ENCODE data around the gene BTBD19. TPM values are rescaled to one million over a fixed set of nuclear protein-coding genes. Genes with fewer than 3 reads are reported as not detected.

BTBD19 gene
- total RNA-seq, 4 donors from 2014 or later = 0.68 to 5.3 (median 4.1) TPM

- intact Hi-C loops (cut with DNase I) = loop anchor here (5.0 kb wide), 1 partner anchor 44 kb away; the partner anchor contains the start of gene RNU5D-1
- Histone ChIP-seq H3K9me3 (no peaks in the 10 kb centered on the region), H3K4me3 (peak overlapping the region; percentile 59 to 99 (median 81)), H3K4me1 (peaks cover 17 to 46% (median 23%) of the 10 kb centered on the region in 3 donors), H3K36me3 (peaks cover 10 to 47% (median 32%) of the 10 kb centered on the region in 3 donors), H3K27ac (peak overlapping the region; percentile 92 to 100 (median 96)), H3K27me3 (no peaks in the 10 kb centered on the region)
- no peak for DNase-seq
- WGBS, 2 donors = 0 to 7% methylated on average over 5 to 8 of the region's 36 CpGs
- TF ChIP-seq POLR2A (IDR thresholded peaks at IDR 0.05) (no peak), CTCF (IDR thresholded peaks at IDR 0.05) (no peak)
These were observed 32.2 kb upstream of the BTBD19 start for GRCh38 chr1:44775930-44776729.

- DNase-seq = no peak
- H3K9me3 ChIP-seq = no peaks in the 10 kb centered on the region
- H3K27ac ChIP-seq = peak overlapping the region; percentile 92 to 100 (median 96)
- WGBS, 2 donors = 20 to 33% methylated on average over 4 to 10 of the region's 12 CpGs
- H3K4me1 ChIP-seq = peaks cover 17 to 46% (median 23%) of the 10 kb centered on the region in 3 donors
- no peak for TF ChIP-seq POLR2A (IDR thresholded peaks at IDR 0.05)
- no peak for TF ChIP-seq CTCF (IDR thresholded peaks at IDR 0.05)
- H3K4me3 ChIP-seq = peak overlapping the region; percentile 59 to 99 (median 81)
- intact Hi-C loops (cut with DNase I) = loop anchor here (5.0 kb wide), 1 partner anchor 44 kb away; the partner anchor contains the start of gene RNU5D-1
- H3K36me3 ChIP-seq = peaks cover 10 to 53% (median 36%) of the 10 kb centered on the region in 3 donors
- no peaks in the 10 kb centered on the region for H3K27me3 ChIP-seq
These were observed 31.6 kb upstream of the BTBD19 start for GRCh38 chr1:44776730-44777068.

GRCh38 chr1:44777547-44777946 is 30.8 kb upstream of the BTBD19 start:
- Histone ChIP-seq H3K27ac (peak overlapping the region in 3 of 4 donors; percentile 92 to 100 (median 97)), H3K36me3 (peaks cover 10 to 59% (median 36%) of the 10 kb centered on the region in 3 donors), H3K4me3 (peak overlapping the region in 3 of 4 donors; percentile 59 to 99 (median 80)), H3K4me1 (peaks cover 17 to 46% (median 23%) of the 10 kb centered on the region in 3 donors), H3K27me3 (no peaks in the 10 kb centered on the region), H3K9me3 (no peaks in the 10 kb centered on the region)
- TF ChIP-seq POLR2A (IDR thresholded peaks at IDR 0.05) = no peak
- no peak for TF ChIP-seq CTCF (IDR thresholded peaks at IDR 0.05)
- intact Hi-C loops (cut with DNase I) = loop anchor here (5.0 kb wide), 1 partner anchor 45 kb away; the partner anchor contains the start of gene RNU5D-1
- 57 to 61% methylated on average over 8 to 14 of the region's 14 CpGs for whole genome bisulfite sequencing, 2 donors
- no peak for DNase-seq

GRCh38 chr1:44777969-44778635 is 30.2 kb upstream of the BTBD19 start:
- intact Hi-C loops (cut with DNase I) = loop anchor here (5.0 kb wide), 1 partner anchor 46 kb away; the partner anchor contains the start of gene RNU5D-1
- WGBS, 2 donors = 62 to 72% methylated on average over 13 of the region's 13 CpGs
- Histone ChIP-seq H3K27me3 (no peaks in the 10 kb centered on the region), H3K9me3 (no peaks in the 10 kb centered on the region), H3K4me1 (peaks cover 17 to 47% (median 23%) of the 10 kb centered on the region in 3 donors), H3K36me3 (peaks cover 10 to 59% (median 36%) of the 10 kb centered on the region in 3 donors), H3K4me3 (peak overlapping the region in 1 of 4 donors; percentile 80), H3K27ac (peak overlapping the region in 3 of 4 donors; percentile 92 to 100 (median 97))
- no peak for DNase-seq
- no peak for TF ChIP-seq CTCF (IDR thresholded peaks at IDR 0.05)
- no peak for TF ChIP-seq POLR2A (IDR thresholded peaks at IDR 0.05)
